Measurements from ENCODE around the gene PGM1.

DNA sequence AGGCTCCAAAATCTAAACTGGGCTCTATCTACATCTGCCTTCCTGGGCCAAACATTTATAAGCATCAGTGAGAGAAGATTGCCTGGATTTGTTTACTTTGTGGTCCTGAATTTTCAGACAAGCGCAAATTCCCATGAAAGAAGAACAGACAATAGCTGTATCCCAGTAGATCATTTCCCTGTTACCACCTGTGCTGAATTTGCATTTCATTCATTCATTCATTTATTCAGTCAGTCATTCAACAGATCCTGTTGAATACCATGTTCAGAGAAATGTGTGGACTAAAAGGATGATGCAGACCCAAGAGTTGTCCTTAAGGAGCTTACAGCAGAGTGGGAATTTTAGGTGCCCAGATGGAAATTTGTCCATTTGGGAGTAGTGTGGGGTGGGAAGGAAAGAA lies 2.2 kb downstream of the PGM1 start:
- TF ChIP-seq CTCF (IDR thresholded peaks at IDR 0.05) (no peak), IRF1 (CRISPR knock-in tag; IDR thresholded peaks at IDR 0.05) (no peak), ZBTB43 (CRISPR knock-in tag; IDR thresholded peaks at IDR 0.05) (no peak), E2F4 (CRISPR knock-in tag; IDR thresholded peaks at IDR 0.05; ENCODE audit: borderline replicate concordance, low read depth) (no peak)
- TF ChIP-seq, protein P1, sequence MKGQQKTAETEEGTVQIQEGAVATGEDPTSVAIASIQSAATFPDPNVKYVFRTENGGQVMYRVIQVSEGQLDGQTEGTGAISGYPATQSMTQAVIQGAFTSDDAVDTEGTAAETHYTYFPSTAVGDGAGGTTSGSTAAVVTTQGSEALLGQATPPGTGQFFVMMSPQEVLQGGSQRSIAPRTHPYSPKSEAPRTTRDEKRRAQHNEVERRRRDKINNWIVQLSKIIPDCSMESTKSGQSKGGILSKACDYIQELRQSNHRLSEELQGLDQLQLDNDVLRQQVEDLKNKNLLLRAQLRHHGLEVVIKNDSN (CRISPR knock-in tag; IDR thresholded peaks at IDR 0.05): no peak

All from WTC11 (cell line).